Measurements from ENCODE around the gene TMOD1.
A peak's percentile ranks its signal among the peaks of the same experiment; 100 is the strongest.
"Not testable (repeated sequence)": the region's sequence is repeated elsewhere in the genome, so short reads cannot be mapped to it uniquely, and the experiment has no call there.

The TMOD1 gene

DNA sequence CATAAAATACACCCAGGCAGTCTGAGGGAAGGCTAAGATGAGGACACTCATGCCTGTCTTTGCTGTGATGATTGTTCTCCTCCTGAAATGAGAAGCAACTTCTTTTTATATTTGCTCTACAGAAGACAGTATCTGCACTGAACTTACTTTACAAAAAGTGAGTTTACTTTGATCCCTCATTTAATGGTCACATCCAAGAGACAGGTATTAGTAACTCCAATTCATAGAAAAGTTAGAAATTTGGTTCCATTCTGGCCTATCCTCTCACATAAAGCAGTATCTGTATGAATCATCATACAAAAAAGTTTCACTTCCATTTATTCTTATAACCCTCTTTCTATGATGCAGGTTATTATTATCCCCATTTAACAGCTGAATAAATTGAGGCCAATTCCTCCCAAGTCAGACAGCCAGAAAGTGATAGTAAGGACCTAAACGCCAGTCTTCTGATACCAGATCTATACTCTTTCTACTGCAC is 116.5 kb downstream of the TMOD1 start:
- Mint-ChIP-seq H3K9me3 (no peaks in the 10 kb centered on the region), H3K27me3 (ENCODE audit: low read depth) (no peaks in the 10 kb centered on the region), H3K27ac (no peak overlapping the region), H3K4me3 (no peak overlapping the region), H3K4me1 (ENCODE audit: low read depth) (peaks cover 11% of the 10 kb centered on the region), H3K36me3 (ENCODE audit: low read depth) (peaks cover 22% of the 10 kb centered on the region)

GRCh38 chr9:97620063-97620462 is 118.6 kb downstream of the TMOD1 start:
- not testable (repeated sequence) for H3K27ac Mint-ChIP-seq; H3K4me3 Mint-ChIP-seq; H3K27me3 Mint-ChIP-seq (ENCODE audit: low read depth); H3K9me3 Mint-ChIP-seq
- H3K4me1 Mint-ChIP-seq (ENCODE audit: low read depth), result peaks cover 11% of the 10 kb centered on the region
- peaks cover 31% of the 10 kb centered on the region for H3K36me3 Mint-ChIP-seq (ENCODE audit: low read depth)

- H3K4me3 Mint-ChIP-seq; H3K27ac Mint-ChIP-seq; H3K27me3 Mint-ChIP-seq (ENCODE audit: low read depth); H3K9me3 Mint-ChIP-seq: not testable (repeated sequence)
- H3K36me3 Mint-ChIP-seq (ENCODE audit: low read depth), result peaks cover 29% of the 10 kb centered on the region
- peaks cover 11% of the 10 kb centered on the region for H3K4me1 Mint-ChIP-seq (ENCODE audit: low read depth)
These were observed 121.0 kb downstream of the TMOD1 start for GRCh38 chr9:97622483-97622882.

- Mint-ChIP-seq H3K4me3 (no peak overlapping the region), H3K4me1 (ENCODE audit: low read depth) (peaks cover 2% of the 10 kb centered on the region), H3K27me3 (ENCODE audit: low read depth) (no peaks in the 10 kb centered on the region), H3K9me3 (no peaks in the 10 kb centered on the region), H3K27ac (no peak overlapping the region), H3K36me3 (ENCODE audit: low read depth) (peaks cover 27% of the 10 kb centered on the region)
These were observed 122.5 kb downstream of the TMOD1 start for GRCh38 chr9:97623946-97624345.

GRCh38 chr9:97625620-97626019 is 124.2 kb downstream of the TMOD1 start:
- H3K27me3 Mint-ChIP-seq (ENCODE audit: low read depth), result no peaks in the 10 kb centered on the region
- H3K4me3 Mint-ChIP-seq, result no peak overlapping the region
- peaks cover 6% of the 10 kb centered on the region for H3K4me1 Mint-ChIP-seq (ENCODE audit: low read depth)
- H3K27ac Mint-ChIP-seq, result no peak overlapping the region
- H3K9me3 Mint-ChIP-seq, result no peaks in the 10 kb centered on the region
- peaks cover 24% of the 10 kb centered on the region for H3K36me3 Mint-ChIP-seq (ENCODE audit: low read depth)

DNA sequence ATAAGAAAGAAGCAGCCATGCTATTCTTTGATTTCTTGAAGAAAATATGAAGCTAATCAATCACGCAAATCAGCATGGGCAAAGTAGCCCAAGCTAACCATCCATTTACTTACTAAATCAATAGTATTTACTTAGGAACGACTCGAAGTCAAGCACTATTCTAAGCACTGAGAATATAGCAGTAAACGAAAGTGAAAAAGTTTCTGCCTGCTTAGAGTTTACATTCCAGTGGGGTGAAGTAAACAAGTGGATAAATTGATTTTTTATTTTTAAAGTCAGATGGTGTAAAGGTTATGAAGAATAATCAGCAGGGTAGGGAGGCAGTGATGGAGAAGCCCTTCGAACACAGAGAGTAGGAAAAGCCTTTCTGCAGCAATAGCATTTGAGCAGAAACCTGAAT is 126.2 kb downstream of the TMOD1 start:
- H3K9me3 Mint-ChIP-seq, result no peaks in the 10 kb centered on the region
- H3K36me3 Mint-ChIP-seq (ENCODE audit: low read depth), result peaks cover 16% of the 10 kb centered on the region
- H3K4me1 Mint-ChIP-seq (ENCODE audit: low read depth), result peaks cover 11% of the 10 kb centered on the region
- no peak overlapping the region for H3K4me3 Mint-ChIP-seq
- H3K27me3 Mint-ChIP-seq (ENCODE audit: low read depth), result no peaks in the 10 kb centered on the region
- H3K27ac Mint-ChIP-seq, result no peak overlapping the region

GRCh38 chr9:97628668-97629067 is 127.2 kb downstream of the TMOD1 start:
- Mint-ChIP-seq H3K27me3 (ENCODE audit: low read depth) (no peaks in the 10 kb centered on the region), H3K4me3 (no peak overlapping the region), H3K9me3 (no peaks in the 10 kb centered on the region), H3K36me3 (ENCODE audit: low read depth) (peaks cover 11% of the 10 kb centered on the region), H3K27ac (no peak overlapping the region), H3K4me1 (ENCODE audit: low read depth) (peaks cover 11% of the 10 kb centered on the region)

DNA sequence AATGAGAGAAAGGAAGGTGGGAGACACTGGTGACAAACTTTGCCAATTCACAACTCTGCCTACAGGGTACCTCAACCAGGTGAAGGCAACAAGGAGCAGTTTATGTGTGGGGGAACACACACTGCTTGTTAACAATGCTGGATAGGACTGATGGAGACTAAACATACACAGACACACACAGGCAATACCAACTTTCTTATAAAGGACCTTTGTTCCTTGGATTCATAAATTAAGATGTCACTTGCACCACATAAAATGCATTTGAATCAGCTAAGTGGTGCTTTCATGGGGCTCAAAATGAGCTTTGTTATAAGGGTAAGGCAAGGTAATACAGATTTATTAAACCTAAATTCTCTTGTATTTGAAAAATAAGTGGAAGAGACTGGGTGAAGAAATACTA is 127.7 kb downstream of the TMOD1 start:
- Mint-ChIP-seq H3K36me3 (ENCODE audit: low read depth) (peaks cover 14% of the 10 kb centered on the region), H3K27me3 (ENCODE audit: low read depth) (no peaks in the 10 kb centered on the region), H3K4me1 (ENCODE audit: low read depth) (peaks cover 11% of the 10 kb centered on the region), H3K9me3 (no peaks in the 10 kb centered on the region), H3K27ac (no peak overlapping the region), H3K4me3 (no peak overlapping the region)

GRCh38 chr9:97630591-97630990 is 129.1 kb downstream of the TMOD1 start:
- Mint-ChIP-seq H3K9me3 (no peaks in the 10 kb centered on the region), H3K4me3 (no peak overlapping the region), H3K4me1 (ENCODE audit: low read depth) (peaks cover 21% of the 10 kb centered on the region), H3K36me3 (ENCODE audit: low read depth) (peaks cover 13% of the 10 kb centered on the region), H3K27me3 (ENCODE audit: low read depth) (no peaks in the 10 kb centered on the region), H3K27ac (no peak overlapping the region)

GRCh38 chr9:97632248-97632984 is 130.9 kb downstream of the TMOD1 start:
- Mint-ChIP-seq H3K27me3 (ENCODE audit: low read depth) (no peaks in the 10 kb centered on the region), H3K27ac (peak overlapping the region; percentile 97), H3K36me3 (ENCODE audit: low read depth) (peaks cover 12% of the 10 kb centered on the region), H3K9me3 (no peaks in the 10 kb centered on the region), H3K4me3 (peak overlapping the region; percentile 95), H3K4me1 (ENCODE audit: low read depth) (peaks cover 29% of the 10 kb centered on the region)

- Mint-ChIP-seq H3K36me3 (ENCODE audit: low read depth) (peaks cover 12% of the 10 kb centered on the region), H3K27me3 (ENCODE audit: low read depth) (no peaks in the 10 kb centered on the region), H3K27ac (peak within 1 kb of the TSS; percentile 97), H3K4me3 (peak within 1 kb of the TSS; percentile 95), H3K9me3 (no peaks in the 10 kb centered on the region), H3K4me1 (ENCODE audit: low read depth) (peaks cover 33% of the 10 kb centered on the region)
These were observed 131.8 kb downstream of the TMOD1 start, which contains the start of the genes NCBP1 and TSTD2 for GRCh38 chr9:97632985-97633858. TSS of gene NCBP1 (plus strand) at chr9:97633821. CDS start at chr9:97633882, 61 bp downstream. TSS of gene TSTD2 (minus strand) at chr9:97633368. CDS start at chr9:97627562, 5,806 bp downstream.

GRCh38 chr9:97633859-97634490 is 132.5 kb downstream of the TMOD1 start:
- Mint-ChIP-seq H3K27ac (peak overlapping the region; percentile 97), H3K4me3 (peak overlapping the region; percentile 95), H3K27me3 (ENCODE audit: low read depth) (no peaks in the 10 kb centered on the region), H3K4me1 (ENCODE audit: low read depth) (peaks cover 34% of the 10 kb centered on the region), H3K9me3 (no peaks in the 10 kb centered on the region), H3K36me3 (ENCODE audit: low read depth) (peaks cover 10% of the 10 kb centered on the region)

DNA sequence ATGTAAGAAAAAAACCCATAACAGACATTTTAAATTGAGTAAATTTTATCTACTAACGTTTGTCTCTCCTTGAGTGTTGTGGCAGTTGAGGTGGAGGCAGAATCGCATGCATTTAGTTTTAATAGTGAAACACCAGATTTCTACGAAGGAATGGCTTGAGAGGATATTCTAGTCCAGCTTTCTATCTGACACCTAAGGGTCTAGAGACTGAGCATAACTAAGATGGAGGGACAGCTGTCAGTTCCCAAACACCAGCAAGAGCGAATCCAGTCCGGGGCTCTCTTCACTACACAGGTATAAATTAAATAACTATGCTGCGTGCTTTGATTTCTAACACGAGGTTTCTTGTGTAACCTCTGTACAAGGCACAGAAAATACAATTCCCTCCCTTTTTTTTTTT is 133.6 kb downstream of the TMOD1 start:
- Mint-ChIP-seq H3K9me3 (no peaks in the 10 kb centered on the region), H3K27me3 (ENCODE audit: low read depth) (no peaks in the 10 kb centered on the region), H3K4me3 (peak overlapping the region; percentile 95), H3K27ac (peak overlapping the region; percentile 97), H3K4me1 (ENCODE audit: low read depth) (peaks cover 35% of the 10 kb centered on the region), H3K36me3 (ENCODE audit: low read depth) (peaks cover 10% of the 10 kb centered on the region)

GRCh38 chr9:97636903-97637302 is 135.4 kb downstream of the TMOD1 start:
- H3K4me3 Mint-ChIP-seq, result no peak overlapping the region
- peaks cover 16% of the 10 kb centered on the region for H3K36me3 Mint-ChIP-seq (ENCODE audit: low read depth)
- H3K4me1 Mint-ChIP-seq (ENCODE audit: low read depth), result peaks cover 37% of the 10 kb centered on the region
- no peaks in the 10 kb centered on the region for H3K27me3 Mint-ChIP-seq (ENCODE audit: low read depth)
- H3K9me3 Mint-ChIP-seq, result no peaks in the 10 kb centered on the region
- H3K27ac Mint-ChIP-seq, result no peak overlapping the region

Data from T-helper 1 cell treated with Interleukin-12 subunit alpha and Interleukin-12 subunit beta and Interleukin-4 antibody, amounts not matched to agents 30 μg/mL and 1 μg/mL, for 36 hours (primary cell).